NCI-H187 (cell line): ENCODE results near the gene CRYAA.
A peak's percentile ranks its signal among the peaks of the same experiment; 100 is the strongest.
"Not testable (repeated sequence)": the region's sequence is repeated elsewhere in the genome, so short reads cannot be mapped to it uniquely, and the experiment has no call there.

Experiments used
- DNase-seq, 2 experiments: peaks; one replicate each; lab custom pipeline; 2025; lab: John Stamatoyannopoulos, UW

The CRYAA gene

DNA sequence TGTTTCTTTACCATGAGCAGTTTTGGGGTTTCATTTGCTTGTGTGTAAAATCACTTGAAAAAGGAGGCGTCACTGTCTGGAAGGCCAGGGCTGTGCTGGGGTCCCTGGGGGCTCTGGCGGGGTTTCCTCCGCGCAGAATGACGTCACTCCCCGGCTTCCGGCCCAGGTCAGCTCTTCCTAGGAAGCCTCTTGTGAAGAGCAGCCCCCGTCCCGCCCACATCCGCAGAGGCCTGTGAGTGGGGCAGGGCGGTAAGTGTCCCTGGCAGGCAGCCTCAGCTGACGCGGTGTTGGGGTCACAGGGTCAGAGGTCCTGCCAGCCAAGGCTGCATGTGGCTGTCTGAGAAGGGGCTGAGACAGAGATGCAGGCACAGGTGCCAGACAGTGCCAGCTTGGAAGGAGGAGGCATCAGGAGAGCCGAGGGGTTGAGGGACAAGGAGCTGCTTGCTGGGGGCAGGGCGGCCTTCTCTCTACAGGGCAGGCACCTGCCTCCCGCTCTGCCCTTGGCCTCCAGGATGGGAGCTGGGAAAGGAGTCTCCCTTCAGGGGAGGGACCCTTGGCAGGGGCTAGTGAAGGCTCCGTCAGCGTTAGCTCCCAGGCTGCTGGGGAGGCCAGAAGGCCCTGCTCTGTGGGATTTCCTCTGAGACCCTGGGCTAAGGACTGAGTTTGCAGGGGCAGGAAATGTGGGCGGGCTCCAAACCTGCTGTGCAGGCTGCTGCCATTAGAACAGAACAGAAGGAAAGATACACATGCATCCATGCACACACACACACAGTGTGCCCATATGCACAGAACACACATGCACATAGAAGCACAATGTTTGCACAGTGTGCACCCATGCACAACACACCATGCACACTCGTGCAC is 8.5 kb downstream of the CRYAA start:
- not testable (repeated sequence) for DNase-seq

GRCh38 chr21:43178175-43178826 is 9.5 kb downstream of the CRYAA start:
- not testable (repeated sequence) for DNase-seq

DNA sequence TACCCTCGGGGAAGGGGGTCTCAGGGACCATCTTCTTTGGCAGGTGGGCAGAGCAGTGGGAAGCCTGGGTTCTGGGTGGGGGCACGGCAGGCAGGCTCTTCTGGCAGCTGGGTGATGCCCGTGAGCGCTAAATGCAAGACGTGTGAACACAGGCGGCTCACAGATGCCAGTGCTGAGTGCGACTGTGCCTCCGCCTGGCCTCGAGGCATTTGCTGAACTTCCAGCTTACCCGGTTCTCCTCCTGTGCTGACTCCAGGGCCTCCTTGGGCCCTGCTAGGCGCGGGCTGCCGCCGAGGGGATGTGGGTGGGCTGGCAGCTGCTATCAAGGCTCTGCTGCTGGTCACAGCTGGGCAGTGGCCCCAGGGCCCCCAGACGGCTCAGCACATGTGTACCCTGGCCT is 12.2 kb downstream of the CRYAA start:
- DNase-seq: not testable (repeated sequence)

DNA sequence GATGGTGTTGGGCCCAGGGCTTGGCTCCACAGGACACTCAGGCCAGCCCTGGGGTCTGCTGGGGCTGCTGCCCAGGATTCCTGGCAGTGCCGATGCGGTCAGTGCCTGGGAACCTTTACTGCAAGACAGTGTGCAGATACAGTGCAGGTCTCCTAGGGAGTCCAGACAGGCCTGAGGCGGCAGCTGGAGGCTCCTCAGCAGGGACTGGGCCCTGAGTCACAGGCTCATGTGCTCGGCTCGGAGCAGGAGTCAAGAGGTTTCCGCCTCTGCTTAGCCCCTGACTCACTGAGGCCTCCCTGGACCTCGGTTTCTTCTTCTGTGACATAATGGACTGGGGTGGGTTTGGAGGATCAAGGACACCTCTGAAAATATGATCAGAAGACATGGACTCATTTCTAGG is 18.5 kb downstream of the CRYAA start:
- not testable (repeated sequence) for DNase-seq

DNA sequence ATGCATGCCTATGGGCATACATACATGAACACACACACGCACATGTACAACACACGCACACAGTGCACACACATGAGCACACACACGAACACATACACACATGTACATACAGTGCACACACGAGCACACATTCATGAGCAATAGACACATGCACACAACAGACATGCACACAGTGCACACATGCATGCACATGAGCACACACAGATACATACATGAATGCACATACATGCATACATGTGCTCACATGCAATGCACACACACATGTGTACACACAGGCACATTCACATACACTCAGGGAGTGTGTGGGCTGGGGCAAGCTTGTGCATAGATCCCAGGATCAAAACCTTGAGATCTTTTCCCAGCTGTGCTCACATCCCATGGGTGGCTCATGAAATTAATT is 18.9 kb downstream of the CRYAA start:
- DNase-seq: no peak

DNA sequence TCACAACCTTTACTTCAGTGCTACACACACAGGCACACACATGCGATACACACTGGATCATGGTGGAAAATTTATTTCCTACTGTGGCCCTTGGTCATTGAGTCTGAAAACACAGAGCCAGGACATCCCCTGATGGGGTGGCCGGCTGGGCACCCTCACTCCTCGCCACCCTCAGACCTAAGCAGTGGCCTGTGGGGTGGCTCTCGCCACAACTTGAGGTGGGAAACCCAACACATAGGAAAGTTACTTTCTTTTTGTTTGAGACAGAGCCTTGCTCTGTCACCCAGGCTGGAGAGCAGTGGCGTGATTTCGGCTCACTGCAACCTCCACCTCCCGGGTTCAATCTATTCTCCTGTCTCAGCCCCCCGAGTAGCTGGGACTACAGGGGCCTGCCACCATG is 19.4 kb downstream of the CRYAA start:
- DNase-seq: no peak

GRCh38 chr21:43188592-43189210 is 19.9 kb downstream of the CRYAA start:
- no peak for DNase-seq

GRCh38 chr21:43189936-43190335 is 21.1 kb downstream of the CRYAA start:
- no peak for DNase-seq

GRCh38 chr21:43190544-43190943 is 21.7 kb downstream of the CRYAA start:
- no peak for DNase-seq

- DNase-seq: no peak
Measured at GRCh38 chr21:43190951-43191350, 22.1 kb downstream of the CRYAA start.

DNA sequence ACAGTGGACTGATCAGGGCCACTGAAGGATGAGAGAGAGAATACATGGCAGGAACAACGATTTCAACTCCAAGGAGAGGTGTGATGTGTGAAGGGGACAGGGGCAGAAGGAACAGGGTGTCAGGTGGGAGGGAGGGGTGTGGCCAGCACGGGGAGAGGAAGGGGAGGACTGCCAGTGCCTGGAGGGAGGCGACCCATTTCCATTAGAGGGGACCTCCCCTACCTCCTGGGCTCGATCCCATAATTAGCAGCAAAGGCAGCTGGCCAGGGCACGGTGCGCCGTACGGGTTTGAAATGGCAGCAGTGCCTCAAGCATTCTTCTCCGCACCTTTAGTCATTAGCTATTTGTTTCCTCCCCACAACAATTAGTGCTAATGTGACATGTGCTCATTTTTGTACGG is 22.7 kb downstream of the CRYAA start:
- DNase-seq: no peak

DNA sequence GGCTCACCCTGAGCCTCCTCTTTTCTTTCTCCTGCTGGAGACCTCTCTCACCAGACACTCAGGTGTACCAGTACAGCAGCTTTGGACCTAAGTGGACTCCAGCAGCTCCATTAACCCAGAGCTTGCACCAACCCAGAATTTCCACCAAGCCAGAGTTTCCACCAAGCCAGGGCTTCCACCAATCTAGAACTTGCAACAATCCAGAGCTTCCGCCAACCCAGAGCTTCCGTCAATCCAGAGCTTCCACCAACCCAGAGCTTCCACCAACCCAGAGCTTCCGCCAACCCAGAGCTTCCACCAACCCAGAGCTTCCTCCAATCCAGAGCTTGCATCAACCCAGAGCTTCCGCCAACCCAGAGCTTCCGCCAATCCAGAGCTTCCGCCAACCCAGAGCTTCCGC is 23.2 kb downstream of the CRYAA start:
- no peak for DNase-seq

- no peak for DNase-seq
Measured at GRCh38 chr21:43192501-43193081, 23.8 kb downstream of the CRYAA start.

- no peak for DNase-seq
Measured at GRCh38 chr21:43193088-43193650, 24.4 kb downstream of the CRYAA start.

- DNase-seq: no peak
Measured at GRCh38 chr21:43193651-43194302, 25.0 kb downstream of the CRYAA start.

- DNase-seq: no peak
Measured at GRCh38 chr21:43194303-43195120, 25.7 kb downstream of the CRYAA start.

- DNase-seq: no peak
Measured at GRCh38 chr21:43195121-43196021, 26.6 kb downstream of the CRYAA start.

DNA sequence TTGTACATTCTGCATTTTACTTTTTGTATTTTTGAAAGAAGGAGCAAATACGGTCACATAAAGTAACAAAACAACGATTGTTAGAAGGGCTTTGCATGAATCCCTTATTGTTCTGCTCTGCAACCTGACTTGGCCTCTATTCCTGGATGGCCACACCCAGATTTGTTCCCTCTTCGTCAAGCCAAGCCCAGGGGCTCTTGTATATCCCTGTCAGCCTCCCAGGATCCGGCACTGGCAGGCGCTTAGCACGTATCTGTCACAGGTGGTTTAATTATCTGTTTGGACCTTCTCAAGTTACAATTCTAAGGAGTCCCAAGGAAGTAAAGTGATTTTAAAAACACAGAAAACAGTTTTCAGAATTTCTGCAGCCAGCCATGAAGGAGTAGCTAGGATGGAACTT is 28.0 kb downstream of the CRYAA start:
- peak; percentile 12 to 24 for DNase-seq

- DNase-seq: no peak
Measured at GRCh38 chr21:43198376-43198775, 29.6 kb downstream of the CRYAA start.

GRCh38 chr21:43201491-43201890 is 32.7 kb downstream of the CRYAA start:
- no peak for DNase-seq
